GM12878 (cell line): ENCODE results near the gene ZNF644. TPM values are rescaled to one million over a fixed set of nuclear protein-coding genes. Genes with fewer than 3 reads are reported as not detected.

Experiments
- ATAC-seq: fragments of 200-7000 bp; cut with Tn5 transposase; 3 replicates; pipeline ENCODE4 v1.9.1; 2020; ENCODE audit warnings: mild to moderate bottlenecking, moderate library complexity
- BruUV-seq: library from RNA; stranded (reverse); fragments of 400-500 nt; replicated peaks from 2 replicates; lab custom pipeline; 2021; lab: Mats Ljungman, UMichigan
- CTCF ChIA-PET: fragments of 300-600 bp; sonication (Branson Sonifier 250); formaldehyde crosslinking; extraction: SDS; loops from one replicate; lab custom pipeline; 2021; ENCODE audit warnings: inconsistent platforms; lab: Yijun Ruan, JAX
- POLR2A ChIA-PET: fragments of 350-600 bp; formaldehyde crosslinking; extraction: SDS; loops from one replicate; lab custom pipeline; 2021; ENCODE audit warnings: inconsistent platforms; lab: Charles Lee
- RAD21 ChIA-PET: fragments of 300-600 bp; sonication (Branson Sonifier 250); formaldehyde crosslinking; loops from one replicate; lab custom pipeline; 2023; ENCODE audit warnings: antibody characterized with exemption; ENCODE audit not compliant: unreplicated experiment; lab: Charles Lee
- SMC1A ChIA-PET: fragments of 300-600 bp; sonication (Branson Sonifier 250); formaldehyde crosslinking; loops from one replicate; lab custom pipeline; 2023; ENCODE audit not compliant: unreplicated experiment, uncharacterized antibody; lab: Charles Lee
- DNase-seq: peaks from one replicate; pipeline ENCODE4 v3.0.0-alpha.2; 2011; ENCODE audit warnings: low read depth, low spot score
- FAIRE-seq: peaks from 3 replicates; lab custom pipeline; 2011; peaks lifted over from hg19 to GRCh38; lab: Jason Lieb, UNC
- H2AFZ ChIP-seq: 2 replicates; pipeline ENCODE4 v1.6.0; 2011; ENCODE audit warnings: low read depth, low read length, control low read depth; ENCODE audit not compliant: control insufficient read depth
- H3K27ac ChIP-seq: 2 replicates; pipeline ENCODE4 v1.5.1; 2011; ENCODE audit warnings: control low read depth; ENCODE audit not compliant: control insufficient read depth, insufficient read depth
- H3K27me3 ChIP-seq, 2 experiments: replicated peaks in 1 of 2; 2 replicates each; pipeline versions ENCODE4 v1.6.0 to v1.6.1; 2011; ENCODE audit warnings: low read length in 1 of 2; ENCODE audit not compliant: control insufficient read depth in 2 of 2, insufficient read depth in 2 of 2
- H3K36me3 ChIP-seq, 2 experiments: 2 replicates each; pipeline ENCODE4 v1.5.1; 2011; ENCODE audit warnings: low read length in 1 of 2; ENCODE audit not compliant: control insufficient read depth in 2 of 2, insufficient read depth in 2 of 2
- H3K4me1 ChIP-seq: 2 replicates; pipeline ENCODE4 v1.6.1; 2011; ENCODE audit warnings: mild to moderate bottlenecking, low read length, moderate library complexity, mixed read lengths; ENCODE audit not compliant: control insufficient read depth, insufficient read depth
- H3K4me2 ChIP-seq: 2 replicates; pipeline ENCODE4 v1.6.0; 2011; ENCODE audit warnings: control low read depth; ENCODE audit not compliant: control insufficient read depth, insufficient read depth
- H3K4me3 ChIP-seq: fragments of 200-600 bp; sonication (generic); 2 replicates; pipeline ENCODE4 v1.5.1; 2016
- H3K79me2 ChIP-seq: 2 replicates; pipeline ENCODE4 v1.6.0; 2011; ENCODE audit warnings: low read length; ENCODE audit not compliant: control insufficient read depth, insufficient read depth
- H3K9ac ChIP-seq: 2 replicates; pipeline ENCODE4 v1.8.0; 2011; ENCODE audit warnings: low read length, control low read depth, mixed read lengths; ENCODE audit not compliant: control insufficient read depth, insufficient read depth
- H3K9me3 ChIP-seq: replicated peaks from 3 replicates; pipeline ENCODE4 v1.5.1; 2011; ENCODE audit warnings: mild to moderate bottlenecking, low read length; ENCODE audit not compliant: control insufficient read depth, insufficient read depth
- H4K20me1 ChIP-seq: 2 replicates; pipeline ENCODE4 v1.6.0; 2011; ENCODE audit not compliant: control insufficient read depth, insufficient read depth
- BCLAF1 ChIP-seq: fragments of 450-650 bp; IDR thresholded peaks from 2 replicates; pipeline ENCODE4 v1.6.1; 2017; ENCODE audit warnings: antibody characterized with exemption, mild to moderate bottlenecking, moderate library complexity
- CBFB ChIP-seq: IDR thresholded peaks from 2 replicates; pipeline ENCODE4 v1.6.1; 2016; ENCODE audit warnings: antibody characterized with exemption, low read depth
- CREM ChIP-seq: IDR thresholded peaks from 2 replicates; pipeline ENCODE4 v1.6.1; 2014; ENCODE audit warnings: antibody characterized with exemption, low read depth
- CTCF ChIP-seq, 3 experiments: IDR thresholded peaks in 2 of 3; conservative IDR thresholded peaks in 1 of 3; 2 replicates each; pipeline ENCODE4 v1.5.1; 2011; ENCODE audit warnings: low read depth in 3 of 3, low read length in 3 of 3, mild to moderate bottlenecking in 3 of 3, control low read depth in 2 of 3, moderate library complexity in 2 of 3, inconsistent platforms in 1 of 3, mixed read lengths in 1 of 3; ENCODE audit not compliant: control insufficient read depth in 2 of 3, insufficient read depth in 1 of 3; ENCODE audit errors: extremely low read depth in 1 of 3
- EGR1 ChIP-seq, 2 experiments: IDR thresholded peaks; 1 replicate in 1 of 2; 2 replicates in 1 of 2; pipeline ENCODE4 v1.6.1; 2011 to 2012; ENCODE audit warnings: low read depth in 2 of 2, low read length in 2 of 2, borderline replicate concordance in 1 of 2, mild to moderate bottlenecking in 1 of 2, moderate library complexity in 1 of 2
- FOS ChIP-seq: IDR thresholded peaks from 3 replicates; pipeline ENCODE4 v1.6.1; 2011; ENCODE audit warnings: borderline replicate concordance; ENCODE audit not compliant: insufficient read length; ENCODE audit errors: extremely low read depth
- GABPA ChIP-seq: IDR thresholded peaks from 2 replicates; pipeline ENCODE4 v1.6.1; 2014; ENCODE audit warnings: antibody characterized with exemption, low read depth, mild to moderate bottlenecking, inconsistent platforms
- HCFC1 ChIP-seq: fragments of 150-350 bp; IDR thresholded peaks from 2 replicates; pipeline ENCODE4 v1.6.1; 2014; ENCODE audit warnings: low read length
- JUND ChIP-seq: IDR thresholded peaks from 2 replicates; pipeline ENCODE4 v1.6.1; 2012; ENCODE audit warnings: low read depth, mild to moderate bottlenecking, low read length, improper control_type of control experiment, moderate library complexity
- NBN ChIP-seq: fragments of 450-650 bp; IDR thresholded peaks from 2 replicates; pipeline ENCODE4 v1.6.1; 2016
- NFXL1 ChIP-seq: fragments of 450-650 bp; IDR thresholded peaks from 2 replicates; pipeline ENCODE4 v1.6.1; 2017; ENCODE audit warnings: antibody characterized with exemption, mild to moderate bottlenecking, borderline replicate concordance
- PRDM15 ChIP-seq: fragments of 450-650 bp; formaldehyde crosslinking; IDR thresholded peaks from 2 replicates; pipeline ENCODE4 v1.4.0; 2020; ENCODE audit warnings: mild to moderate bottlenecking, moderate library complexity
- SMARCA5 ChIP-seq: fragments of 450-650 bp; IDR thresholded peaks from 2 replicates; pipeline ENCODE4 v1.6.1; 2017; ENCODE audit warnings: mild to moderate bottlenecking
- ZNF274 ChIP-seq: IDR thresholded peaks from one replicate; pipeline ENCODE4 v1.8.0; 2011; ENCODE audit not compliant: insufficient read length, insufficient read depth
- ZNF622 ChIP-seq: fragments of 450-650 bp; IDR thresholded peaks from 2 replicates; pipeline ENCODE4 v1.6.1; 2017; ENCODE audit warnings: mild to moderate bottlenecking, inconsistent platforms
- WGBS: methylation state at CpG from one replicate; pipeline ENCODE4 v1.1.6; 2016; ENCODE audit warnings: low lambda C conversion rate; ENCODE audit not compliant: insufficient replicate concordance, insufficient coverage; ENCODE audit errors: missing lambda C conversion rate; 5-methylcytosine and 5-hydroxymethylcytosine counted together
- in situ Hi-C: fragments of 300-500 bp; cut with MboI; formaldehyde crosslinking; loops from 9 replicates; pipeline ENCODE4 v1.14.3; 2018; ENCODE audit warnings: mixed read lengths
- intact Hi-C: fragments of 100-400 bp; cut with micrococcal nuclease; formaldehyde crosslinking; loops from one replicate; pipeline ENCODE4 v1.14.2; 2022; ENCODE audit not compliant: unreplicated experiment
- polyA plus RNA-seq, 11 experiments: library from polyadenylated mRNA; depleted of rRNA in 4 of 11; unstranded in 6 of 11; stranded (reverse) in 5 of 11; fragments of >200 nt; fragmentation: Nextera tagmentation in 4 of 11; fragmentation: Illumina TruSeq in 1 of 11; extraction: Ambion mirVana in 4 of 11; extraction: Trizol in 1 of 11; gene quantifications; 1 replicate in 1 of 11; 2 replicates in 10 of 11; pipeline versions ENCODE4 v1.2.1 to v1.2.3, GENCODE V29; 2011 to 2016; ENCODE audit warnings: inconsistent platforms in 2 of 11, missing spikeins in 2 of 11, low read depth in 1 of 11
- total RNA-seq, 4 experiments: library from RNA; depleted of rRNA in 3 of 4; stranded (reverse); fragments of >200 nt in 3 of 4; fragmentation: Illumina TruSeq in 1 of 4; extraction: Trizol in 1 of 4; gene quantifications; 2 replicates each; pipeline versions ENCODE4 v1.2.1 to v1.2.3, GENCODE V29; 2013 to 2021

ZNF644 gene
- total and polyA plus RNA-seq, 10 of the 15 experiments (the other 5 are each of a cell fraction or from before 2014, with no cell fraction given): 17.7 to 55.3 (median 29.5) TPM

- Histone ChIP-seq H3K79me2 (peaks cover 92% of the 10 kb centered on the region), H3K4me2 (peak overlapping the region; percentile 22; the same call in 1 of the 2 replicates), H3K4me3 (no peak overlapping the region), H4K20me1 (no peaks in the 10 kb centered on the region), H2AFZ (no peak overlapping the region), H3K9ac (no peak overlapping the region), H3K27ac (peak overlapping the region; percentile 53; the same call in 1 of the 2 replicates), H3K4me1 (peaks cover 8% of the 10 kb centered on the region), H3K27me3 (no peaks in the 10 kb centered on the region), H3K9me3 (peaks cover 35% of the 10 kb centered on the region), H3K36me3 (peaks cover 2 to 9% of the 10 kb centered on the region in 2 experiments; a peak in 3 of 4 replicates)
- no peak for ATAC-seq
- SMC1A ChIA-PET: interaction anchor here (1.3 kb wide), 1 partner anchor 29 kb away, joined by 4 read pairs; no protein-coding TSS in a partner anchor
- no peak for DNase-seq
- no TSS peak for BruUV-seq
- no peak for FAIRE-seq
- CTCF ChIA-PET: interaction anchor here (1.0 kb wide), 2 partner anchors 15 to 26 kb away, joined by 3 read pairs; no protein-coding TSS in a partner anchor
- intact Hi-C loops: no loop called here
- POLR2A ChIA-PET: no interaction called here
- RAD21 ChIA-PET: no interaction called here
- in situ Hi-C loops: no loop called here
- 82% methylated on average over 4 of the region's 4 CpGs for WGBS
- TF ChIP-seq EGR1 (IDR thresholded peaks at IDR 0.05; ENCODE audit: borderline replicate concordance in 1 of 2, low read depth in 2 of 2, low read length in 2 of 2) (no peak), PRDM15 (CRISPR knock-in tag) (no peak), NFXL1 (no peak), BCLAF1 (no peak), NBN (no peak), CTCF (IDR thresholded peaks at IDR 0.05 in 2 of 3, conservative IDR thresholded peaks at IDR 0.05 in 1 of 3; ENCODE audit: control insufficient read depth in 2 of 3, extremely low read depth in 1 of 3, insufficient read depth in 1 of 3, low read depth in 3 of 3, low read length in 3 of 3) (no peak), SMARCA5 (no peak), GABPA (no peak), ZNF274 (no peak), HCFC1 (no peak), ZNF622 (no peak), CBFB (no peak), JUND (no peak), FOS (no peak), CREM (no peak)
These were observed 31.1 kb downstream of the ZNF644 start for GRCh38 chr1:90990779-90991178.
